ENCODE measurements around the gene OR5D18.
"Not testable (repeated sequence)": the region's sequence is repeated elsewhere in the genome, so short reads cannot be mapped to it uniquely, and the experiment has no call there.

OR5D18 gene

GRCh38 chr11:55819330-55819729 lies at the start of gene OR5D18:
OR5D18 (plus strand) TSS chr11:55819630; CDS start chr11:55819630, 0 bp downstream.
- DNase-seq: no peak

GRCh38 chr11:55773138-55773537 lies 46.3 kb upstream of the OR5D18 start, which contains the start of gene OR5D13:
OR5D13 (plus strand) TSS chr11:55773438; CDS start chr11:55773438, 0 bp downstream.
- no peak for DNase-seq

- no peak for DNase-seq
Observed at GRCh38 chr11:55791606-55792005, 27.8 kb upstream of the OR5D18 start.

DNA sequence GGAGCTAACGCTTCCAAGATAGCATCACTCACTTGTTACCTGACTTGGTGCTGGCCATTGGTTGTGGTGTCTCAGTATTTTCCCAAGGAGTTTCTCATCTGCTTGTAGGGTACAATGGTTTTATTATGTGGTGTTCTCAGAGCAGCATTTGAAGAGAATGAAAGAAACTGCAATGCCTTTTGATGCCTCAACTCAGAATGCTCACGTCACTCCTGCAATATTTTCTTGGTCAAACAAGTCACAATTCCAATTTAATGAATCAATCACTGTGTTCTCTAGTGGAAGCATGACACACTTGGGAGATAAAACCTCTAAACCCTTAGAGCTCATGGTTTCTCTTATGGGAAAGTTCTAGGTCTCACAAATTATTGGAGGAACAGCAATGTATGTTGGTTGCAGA lies 26.1 kb upstream of the OR5D18 start:
- DNase-seq: no peak

DNA sequence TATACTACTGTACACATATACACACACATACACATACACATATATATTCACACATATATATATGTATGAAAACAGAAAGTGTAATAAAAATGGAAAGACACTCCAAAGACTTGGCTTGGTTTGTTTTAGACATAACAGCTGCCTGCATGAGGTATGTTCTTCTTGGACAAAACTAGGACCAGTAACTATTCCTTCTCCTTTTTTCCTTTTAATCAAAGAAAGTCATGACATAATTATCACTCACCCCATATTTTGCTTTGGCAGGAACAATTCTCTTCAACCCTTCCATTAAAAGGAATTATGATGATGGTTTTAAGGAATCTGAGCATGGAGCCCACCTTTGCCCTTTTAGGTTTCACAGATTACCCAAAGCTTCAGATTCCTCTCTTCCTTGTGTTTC lies 24.2 kb upstream of the OR5D18 start, which contains the start of gene OR5D14:
Gene OR5D14, plus strand, starts transcription at position 301 of the 400 bp plus-strand sequence. Its CDS starts 0 bp downstream, at position 301.
- no peak for DNase-seq

GRCh38 chr11:55806248-55806647 lies 13.2 kb upstream of the OR5D18 start:
- DNase-seq: no peak

DNA sequence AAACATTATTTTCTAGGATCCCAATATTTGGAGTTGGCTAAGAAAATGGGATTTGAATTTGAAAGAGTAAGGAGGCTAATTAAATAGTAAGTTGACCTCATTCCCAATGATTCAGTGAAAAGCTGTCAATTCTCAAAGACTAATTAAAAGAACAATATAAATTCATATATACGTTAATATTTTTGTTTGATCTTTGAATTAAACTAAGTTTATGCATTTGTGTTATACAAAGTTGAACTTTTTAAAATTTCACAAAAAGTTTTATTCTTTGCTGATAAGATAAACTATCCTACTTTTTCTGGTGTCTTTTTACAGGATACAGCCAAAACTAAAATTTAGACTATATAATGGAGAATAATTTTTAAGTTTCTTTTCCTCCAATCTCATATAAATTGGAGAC lies 8.4 kb upstream of the OR5D18 start, which contains the start of gene OR5L1:
Gene OR5L1, plus strand, starts transcription at position 301 of the 400 bp plus-strand sequence. CDS start 100 bp downstream, outside the sequence.
- no peak for DNase-seq

DNA sequence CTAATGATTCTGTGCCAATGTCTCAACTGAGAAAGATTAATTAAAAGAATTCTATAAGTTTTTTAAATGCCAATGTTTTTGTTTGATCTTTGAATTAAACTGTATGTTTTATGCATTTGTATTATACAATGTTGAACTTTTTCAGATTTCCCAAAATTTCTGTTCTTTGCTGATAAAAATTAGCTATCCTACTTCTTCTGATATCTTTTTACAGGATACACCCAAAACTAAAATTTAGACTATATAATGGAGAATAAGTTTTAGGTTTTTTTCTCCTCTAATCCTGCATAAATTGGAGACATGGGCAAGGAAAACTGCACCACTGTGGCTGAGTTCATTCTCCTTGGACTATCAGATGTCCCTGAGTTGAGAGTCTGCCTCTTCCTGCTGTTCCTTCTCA lies 7.5 kb downstream of the OR5D18 start, which contains the start of gene OR5L2:
Gene OR5L2, plus strand, starts transcription at position 301 of the 400 bp plus-strand sequence. Its CDS starts 0 bp downstream, at position 301.
- no peak for DNase-seq

- no peak for DNase-seq
Observed at GRCh38 chr11:55838452-55838851, 19.0 kb downstream of the OR5D18 start, which contains the start of gene OR5D16. OR5D16 (plus strand) TSS chr11:55838752; CDS start chr11:55838752, 0 bp downstream.

- DNase-seq: no peak
Observed at GRCh38 chr11:55847453-55847852, 28.0 kb downstream of the OR5D18 start.

DNA sequence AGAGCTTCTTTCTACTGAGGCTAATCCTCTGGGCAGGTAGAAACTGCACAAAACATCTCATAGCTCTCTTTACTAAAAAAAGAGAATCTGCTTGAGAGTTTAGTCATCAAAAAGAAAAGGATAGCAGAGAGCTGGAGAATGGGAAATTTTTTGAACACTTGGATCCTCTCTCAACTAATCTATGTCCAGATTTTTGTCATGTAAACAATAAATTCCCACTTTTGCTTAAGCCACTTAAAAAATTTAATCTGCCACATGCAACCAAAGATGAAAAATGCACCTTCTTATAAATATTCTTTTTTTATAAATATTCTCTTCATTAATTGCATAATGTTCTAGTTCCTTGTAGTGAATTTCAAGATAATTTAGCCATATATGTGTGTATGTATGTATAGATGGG lies 29.6 kb downstream of the OR5D18 start:
- DNase-seq: no peak

DNA sequence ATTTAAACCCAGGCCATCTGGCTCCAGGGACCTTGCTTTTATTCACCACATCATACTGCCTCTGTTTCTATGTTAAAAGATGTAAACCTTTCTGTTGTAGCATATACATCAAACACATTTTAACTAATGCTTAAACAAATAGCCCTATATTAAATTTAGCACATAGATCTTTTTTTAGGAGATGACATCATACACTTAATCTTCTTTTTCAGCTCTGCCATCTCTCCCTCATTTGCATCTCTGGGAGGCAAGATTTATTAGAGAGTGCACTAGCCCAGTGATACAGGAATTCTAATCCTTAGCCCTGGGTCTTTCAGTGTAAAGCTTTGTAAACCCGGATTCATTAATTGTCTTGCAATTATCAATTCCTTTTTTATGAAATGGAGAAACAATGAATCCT lies 32.7 kb downstream of the OR5D18 start:
- no peak for DNase-seq

GRCh38 chr11:55854704-55855103 lies 35.3 kb downstream of the OR5D18 start:
- no peak for DNase-seq

GRCh38 chr11:55867354-55867753 lies 47.9 kb downstream of the OR5D18 start:
- not testable (repeated sequence) for DNase-seq

All from DMS79 (cell line).